ENCODE data around the gene LAIR2.

The LAIR2 gene

GRCh38 chr19:54551950-54552912, 49.6 kb downstream of the LAIR2 start:
- H3K4me1 ChIP-seq (ENCODE audit: insufficient read depth, poor library complexity, severe bottlenecking), result no peaks in the 10 kb centered on the region
- no peak for ATAC-seq (ENCODE audit: low read depth)
- no peak overlapping the region for H3K4me3 ChIP-seq (ENCODE audit: severe bottlenecking)
- H3K27me3 ChIP-seq (ENCODE audit: insufficient read depth, poor library complexity, severe bottlenecking), result no peaks in the 10 kb centered on the region
- DNase-seq (ENCODE audit: low spot score), result no peak
- no peaks in the 10 kb centered on the region for H3K9me3 ChIP-seq (ENCODE audit: severe bottlenecking)
- TF ChIP-seq CTCF (IDR thresholded peaks at IDR 0.05; ENCODE audit: poor library complexity, severe bottlenecking), result no peak
- no peak overlapping the region for H3K27ac ChIP-seq (ENCODE audit: poor library complexity, severe bottlenecking)
- no peaks in the 10 kb centered on the region for H3K36me3 ChIP-seq (ENCODE audit: low read depth)

GRCh38 chr19:54552913-54553310, 50.3 kb downstream of the LAIR2 start:
- Histone ChIP-seq H3K4me1 (ENCODE audit: insufficient read depth, poor library complexity, severe bottlenecking) (no peaks in the 10 kb centered on the region), H3K36me3 (ENCODE audit: low read depth) (no peaks in the 10 kb centered on the region), H3K4me3 (ENCODE audit: severe bottlenecking) (no peak overlapping the region), H3K9me3 (ENCODE audit: severe bottlenecking) (no peaks in the 10 kb centered on the region), H3K27me3 (ENCODE audit: insufficient read depth, poor library complexity, severe bottlenecking) (no peaks in the 10 kb centered on the region), H3K27ac (ENCODE audit: poor library complexity, severe bottlenecking) (no peak overlapping the region)
- no peak for DNase-seq (ENCODE audit: low spot score)
- no peak for TF ChIP-seq CTCF (IDR thresholded peaks at IDR 0.05; ENCODE audit: poor library complexity, severe bottlenecking)
- no peak for ATAC-seq (ENCODE audit: low read depth)

GRCh38 chr19:54554006-54554405, 51.4 kb downstream of the LAIR2 start:
- Histone ChIP-seq H3K4me1 (ENCODE audit: insufficient read depth, poor library complexity, severe bottlenecking) (no peaks in the 10 kb centered on the region), H3K27me3 (ENCODE audit: insufficient read depth, poor library complexity, severe bottlenecking) (no peaks in the 10 kb centered on the region), H3K9me3 (ENCODE audit: severe bottlenecking) (no peaks in the 10 kb centered on the region), H3K27ac (ENCODE audit: poor library complexity, severe bottlenecking) (no peak overlapping the region), H3K4me3 (ENCODE audit: severe bottlenecking) (no peak overlapping the region), H3K36me3 (ENCODE audit: low read depth) (no peaks in the 10 kb centered on the region)
- no peak for ATAC-seq (ENCODE audit: low read depth)
- DNase-seq (ENCODE audit: low spot score), result no peak
- TF ChIP-seq CTCF (IDR thresholded peaks at IDR 0.05; ENCODE audit: poor library complexity, severe bottlenecking), result no peak

- ATAC-seq (ENCODE audit: low read depth), result no peak
- H3K9me3 ChIP-seq (ENCODE audit: severe bottlenecking), result no peaks in the 10 kb centered on the region
- H3K27me3 ChIP-seq (ENCODE audit: insufficient read depth, poor library complexity, severe bottlenecking), result no peaks in the 10 kb centered on the region
- H3K36me3 ChIP-seq (ENCODE audit: low read depth), result no peaks in the 10 kb centered on the region
- DNase-seq (ENCODE audit: low spot score), result no peak
- H3K4me1 ChIP-seq (ENCODE audit: insufficient read depth, poor library complexity, severe bottlenecking), result no peaks in the 10 kb centered on the region
- no peak for TF ChIP-seq CTCF (IDR thresholded peaks at IDR 0.05; ENCODE audit: poor library complexity, severe bottlenecking)
- no peak overlapping the region for H3K4me3 ChIP-seq (ENCODE audit: severe bottlenecking)
- H3K27ac ChIP-seq (ENCODE audit: poor library complexity, severe bottlenecking), result no peak overlapping the region
Observed at GRCh38 chr19:54554896-54555295, 52.3 kb downstream of the LAIR2 start.

GRCh38 chr19:54556194-54556593, 53.6 kb downstream of the LAIR2 start:
- TF ChIP-seq CTCF (IDR thresholded peaks at IDR 0.05; ENCODE audit: poor library complexity, severe bottlenecking), result no peak
- Histone ChIP-seq H3K4me3 (ENCODE audit: severe bottlenecking) (no peak overlapping the region), H3K4me1 (ENCODE audit: insufficient read depth, poor library complexity, severe bottlenecking) (no peaks in the 10 kb centered on the region), H3K27me3 (ENCODE audit: insufficient read depth, poor library complexity, severe bottlenecking) (no peaks in the 10 kb centered on the region), H3K27ac (ENCODE audit: poor library complexity, severe bottlenecking) (no peak overlapping the region), H3K36me3 (ENCODE audit: low read depth) (no peaks in the 10 kb centered on the region), H3K9me3 (ENCODE audit: severe bottlenecking) (no peaks in the 10 kb centered on the region)
- no peak for ATAC-seq (ENCODE audit: low read depth)
- no peak for DNase-seq (ENCODE audit: low spot score)

All from RWPE2 (cell line).